GM21381 (cell line): ENCODE measurements around the gene MARVELD1.

Experiments
- ATAC-seq: cut with Tn5 transposase; IDR thresholded peaks from one replicate; pipeline ENCODE4 v1.9.1; 2021; ENCODE audit warnings: mild to moderate bottlenecking, moderate library complexity; ENCODE audit not compliant: unreplicated experiment

The MARVELD1 gene

GRCh38 chr10:97752956-97753355 lies 39.4 kb downstream of the MARVELD1 start:
- ATAC-seq = no peak

- ATAC-seq = no peak
Measured at GRCh38 chr10:97754726-97755125, 41.2 kb downstream of the MARVELD1 start.

GRCh38 chr10:97755718-97756117 lies 42.2 kb downstream of the MARVELD1 start:
- ATAC-seq = no peak

GRCh38 chr10:97757471-97757870 lies 43.9 kb downstream of the MARVELD1 start:
- no peak for ATAC-seq

GRCh38 chr10:97759158-97759887 lies 45.8 kb downstream of the MARVELD1 start:
- ATAC-seq = no peak

GRCh38 chr10:97759946-97760345 lies 46.4 kb downstream of the MARVELD1 start:
- no peak for ATAC-seq

GRCh38 chr10:97760461-97761257 lies 47.1 kb downstream of the MARVELD1 start:
- ATAC-seq = no peak

GRCh38 chr10:97761331-97761865 lies 47.9 kb downstream of the MARVELD1 start:
- ATAC-seq = no peak

GRCh38 chr10:97762056-97762455 lies 48.5 kb downstream of the MARVELD1 start:
- no peak for ATAC-seq

- ATAC-seq = no peak
Measured at GRCh38 chr10:97762816-97763215, 49.3 kb downstream of the MARVELD1 start.

- no peak for ATAC-seq
Measured at GRCh38 chr10:97763411-97763810, 49.9 kb downstream of the MARVELD1 start.

- ATAC-seq = no peak
Measured at GRCh38 chr10:97763947-97764346, 50.4 kb downstream of the MARVELD1 start.

- ATAC-seq = no peak
Measured at GRCh38 chr10:97764519-97764931, 51.0 kb downstream of the MARVELD1 start.

- ATAC-seq = no peak
Measured at GRCh38 chr10:97765201-97765600, 51.7 kb downstream of the MARVELD1 start.

- no peak for ATAC-seq
Measured at GRCh38 chr10:97766106-97766810, 52.7 kb downstream of the MARVELD1 start.

GRCh38 chr10:97766996-97767924 lies 53.7 kb downstream of the MARVELD1 start:
- no peak for ATAC-seq
